CD14-positive monocyte (primary cell): ENCODE results near the gene CA4. TPM values are rescaled to one million over a fixed set of nuclear protein-coding genes. Genes with fewer than 3 reads are reported as not detected.
A peak's percentile ranks its signal among the peaks of the same experiment; 100 is the strongest.

Source experiments
- DNase-seq, 3 donors: peaks; one replicate each; pipeline ENCODE4 v3.0.0-alpha.2; 2011 to 2022
- H2AFZ ChIP-seq: 2 replicates; pipeline ENCODE4 v1.6.0; 2012; ENCODE audit warnings: mild to moderate bottlenecking, low read depth, low read length, inconsistent platforms; ENCODE audit not compliant: insufficient read depth, poor library complexity, severe bottlenecking
- H3K27ac ChIP-seq, 2 donors: 1 replicate in 1 of 2; 2 replicates in 1 of 2; pipeline ENCODE4 v1.5.1; 2012 to 2013; ENCODE audit warnings: low read length in 2 of 2, control low read depth in 1 of 2, inconsistent platforms in 1 of 2, low read depth in 1 of 2, mild to moderate bottlenecking in 1 of 2
- H3K27me3 ChIP-seq, 2 donors: one replicate each; pipeline versions ENCODE4 v1.6.0 to v1.6.1; 2011 to 2013; ENCODE audit warnings: low read length in 2 of 2; ENCODE audit not compliant: control insufficient read depth in 2 of 2, insufficient read depth in 2 of 2
- H3K36me3 ChIP-seq, 2 donors: replicated peaks in 1 of 2; 1 replicate in 1 of 2; 2 replicates in 1 of 2; pipeline versions ENCODE4 v1.5.1 to v1.6.1; 2012 to 2013; ENCODE audit warnings: low read length in 2 of 2, control low read depth in 1 of 2, inconsistent platforms in 1 of 2, mild to moderate bottlenecking in 1 of 2; ENCODE audit not compliant: insufficient read depth in 2 of 2, control insufficient read depth in 1 of 2
- H3K4me1 ChIP-seq, 2 donors: 1 replicate in 1 of 2; 2 replicates in 1 of 2; pipeline versions ENCODE4 v1.5.1 to v1.6.1; 2012 to 2013; ENCODE audit warnings: low read length in 2 of 2, control low read depth in 1 of 2, inconsistent platforms in 1 of 2, mild to moderate bottlenecking in 1 of 2, moderate library complexity in 1 of 2; ENCODE audit not compliant: insufficient read depth in 2 of 2, control insufficient read depth in 1 of 2
- H3K4me2 ChIP-seq: replicated peaks from 2 replicates; pipeline ENCODE3; 2012; ENCODE audit warnings: low read length, moderate library complexity, mild to moderate bottlenecking; ENCODE audit not compliant: poor library complexity, severe bottlenecking; ENCODE audit errors: extremely low read depth
- H3K4me3 ChIP-seq, 3 experiments: fragments of 200-600 bp in 1 of 3; sonication (generic) in 1 of 3; replicated peaks in 1 of 3; 1 replicate in 2 of 3; 2 replicates in 1 of 3; pipeline ENCODE4 v1.5.1; 2011 to 2013; ENCODE audit warnings: low read length in 3 of 3, mild to moderate bottlenecking in 3 of 3, control low read depth in 2 of 3, low read depth in 2 of 3, inconsistent platforms in 1 of 3, moderate library complexity in 1 of 3
- H3K79me2 ChIP-seq: 2 replicates; pipeline ENCODE4 v1.6.0; 2012; ENCODE audit warnings: mild to moderate bottlenecking, control low read depth, inconsistent platforms, low read length, moderate library complexity; ENCODE audit not compliant: insufficient read depth
- H3K9ac ChIP-seq: 2 replicates; pipeline ENCODE4 v1.6.0; 2017; ENCODE audit warnings: low read length, mild to moderate bottlenecking; ENCODE audit not compliant: insufficient read depth, poor library complexity, severe bottlenecking
- H3K9me3 ChIP-seq, 2 donors: replicated peaks in 1 of 2; 1 replicate in 1 of 2; 2 replicates in 1 of 2; pipeline versions ENCODE4 v1.5.1 to v1.6.1; 2012 to 2013; ENCODE audit warnings: low read length in 2 of 2, control low read depth in 1 of 2; ENCODE audit not compliant: control insufficient read depth in 1 of 2, insufficient read depth in 1 of 2
- H4K20me1 ChIP-seq: 2 replicates; pipeline ENCODE4 v1.6.0; 2012; ENCODE audit warnings: mild to moderate bottlenecking, low read length, control low read depth, moderate library complexity; ENCODE audit not compliant: insufficient read depth
- H3K27ac Mint-ChIP-seq, 7 donors: one replicate each; pipeline ENCODE4 v1.8.0; 2020; ENCODE audit warnings: mild to moderate bottlenecking in 7 of 7, mixed read lengths in 7 of 7, moderate library complexity in 6 of 7, inconsistent platforms in 2 of 7
- H3K27me3 Mint-ChIP-seq, 3 donors: one replicate each; pipeline ENCODE4 v1.8.0; 2021 to 2022; ENCODE audit warnings: low read depth in 3 of 3, mild to moderate bottlenecking in 3 of 3, mixed read lengths in 3 of 3, moderate library complexity in 3 of 3, inconsistent platforms in 1 of 3
- H3K36me3 Mint-ChIP-seq, 2 donors: one replicate each; pipeline ENCODE4 v1.8.0; 2020; ENCODE audit warnings: mixed read lengths in 2 of 2, inconsistent platforms in 1 of 2, mild to moderate bottlenecking in 1 of 2
- H3K4me1 Mint-ChIP-seq: one replicate; pipeline ENCODE4 v1.8.0; 2020; ENCODE audit warnings: mild to moderate bottlenecking, mixed read lengths
- H3K4me3 Mint-ChIP-seq, 2 donors: one replicate each; pipeline ENCODE4 v1.8.0; 2020; ENCODE audit warnings: mild to moderate bottlenecking in 2 of 2, mixed read lengths in 2 of 2, moderate library complexity in 1 of 2
- H3K9me3 Mint-ChIP-seq, 7 donors: one replicate each; pipeline ENCODE4 v1.8.0; 2020 to 2022; ENCODE audit warnings: mixed read lengths in 7 of 7, mild to moderate bottlenecking in 6 of 7, moderate library complexity in 6 of 7, inconsistent platforms in 2 of 7
- WGBS: methylation state at CpG from one replicate; pipeline ENCODE4 v1.1.5; 2013; ENCODE audit warnings: missing lambda C conversion rate; ENCODE audit not compliant: insufficient coverage; 5-methylcytosine and 5-hydroxymethylcytosine counted together
- intact Hi-C, 2 donors: fragments of 100-400 bp; cut with micrococcal nuclease; formaldehyde crosslinking; loops; one replicate each; pipeline versions ENCODE4 v1.15.0 to v1.15.1; 2023
- polyA plus RNA-seq, 3 donors: library from polyadenylated mRNA; depleted of rRNA in 1 of 3; unstranded in 2 of 3; stranded (reverse) in 1 of 3; fragments of 300-500 nt in 2 of 3; fragments of >200 nt in 1 of 3; fragmentation: Illumina TruSeq in 2 of 3; gene quantifications; 1 replicate in 2 of 3; 2 replicates in 1 of 3; pipeline ENCODE4 v1.2.3, GENCODE V29; 2012 to 2021
- TF ChIP-seq, protein P1 (sequence below): fragments of 200-600 bp; IDR thresholded peaks from one replicate; pipeline ENCODE4 v1.8.0; 2022; ENCODE audit warnings: antibody characterized with exemption, mild to moderate bottlenecking

CA4 gene
- polyA plus RNA-seq, 3 donors, result not detected

- peaks cover 39 to 57% of the 10 kb centered on the region in 2 donors for H3K4me1 ChIP-seq
- no peak for DNase-seq
- H3K4me2 ChIP-seq, result no peak overlapping the region
- TF ChIP-seq, protein P1, sequence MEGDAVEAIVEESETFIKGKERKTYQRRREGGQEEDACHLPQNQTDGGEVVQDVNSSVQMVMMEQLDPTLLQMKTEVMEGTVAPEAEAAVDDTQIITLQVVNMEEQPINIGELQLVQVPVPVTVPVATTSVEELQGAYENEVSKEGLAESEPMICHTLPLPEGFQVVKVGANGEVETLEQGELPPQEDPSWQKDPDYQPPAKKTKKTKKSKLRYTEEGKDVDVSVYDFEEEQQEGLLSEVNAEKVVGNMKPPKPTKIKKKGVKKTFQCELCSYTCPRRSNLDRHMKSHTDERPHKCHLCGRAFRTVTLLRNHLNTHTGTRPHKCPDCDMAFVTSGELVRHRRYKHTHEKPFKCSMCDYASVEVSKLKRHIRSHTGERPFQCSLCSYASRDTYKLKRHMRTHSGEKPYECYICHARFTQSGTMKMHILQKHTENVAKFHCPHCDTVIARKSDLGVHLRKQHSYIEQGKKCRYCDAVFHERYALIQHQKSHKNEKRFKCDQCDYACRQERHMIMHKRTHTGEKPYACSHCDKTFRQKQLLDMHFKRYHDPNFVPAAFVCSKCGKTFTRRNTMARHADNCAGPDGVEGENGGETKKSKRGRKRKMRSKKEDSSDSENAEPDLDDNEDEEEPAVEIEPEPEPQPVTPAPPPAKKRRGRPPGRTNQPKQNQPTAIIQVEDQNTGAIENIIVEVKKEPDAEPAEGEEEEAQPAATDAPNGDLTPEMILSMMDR, result no peak
- no peaks in the 10 kb centered on the region for H4K20me1 ChIP-seq
- H3K79me2 ChIP-seq, result no peaks in the 10 kb centered on the region
- H3K4me1 Mint-ChIP-seq, result peaks cover 60% of the 10 kb centered on the region
- H3K36me3 Mint-ChIP-seq, result peaks cover 0 to 6% of the 10 kb centered on the region in 2 donors
- peaks cover 77 to 89% (median 85%) of the 10 kb centered on the region in 3 donors for H3K27me3 Mint-ChIP-seq
- H3K36me3 ChIP-seq, result no peaks in the 10 kb centered on the region
- no peak overlapping the region for H3K4me3 ChIP-seq
- no peak overlapping the region for H2AFZ ChIP-seq
- peaks cover 2 to 33% (median 14%) of the 10 kb centered on the region in 7 donors for H3K9me3 Mint-ChIP-seq
- peaks cover 47 to 75% of the 10 kb centered on the region in 2 donors for H3K27me3 ChIP-seq
- intact Hi-C loops, result no loop called here
- WGBS, result 18% methylated on average over 48 of the region's 48 CpGs
- H3K4me3 Mint-ChIP-seq, result peak overlapping the region in 1 of 2 donors; percentile 67
- H3K27ac Mint-ChIP-seq, result no peak overlapping the region
- H3K27ac ChIP-seq, result no peak overlapping the region
- H3K9ac ChIP-seq, result no peak overlapping the region
- H3K9me3 ChIP-seq, result peaks cover 0 to 11% of the 10 kb centered on the region in 2 donors
Observed at GRCh38 chr17:60138769-60139437, 10.9 kb upstream of the CA4 start.

DNA sequence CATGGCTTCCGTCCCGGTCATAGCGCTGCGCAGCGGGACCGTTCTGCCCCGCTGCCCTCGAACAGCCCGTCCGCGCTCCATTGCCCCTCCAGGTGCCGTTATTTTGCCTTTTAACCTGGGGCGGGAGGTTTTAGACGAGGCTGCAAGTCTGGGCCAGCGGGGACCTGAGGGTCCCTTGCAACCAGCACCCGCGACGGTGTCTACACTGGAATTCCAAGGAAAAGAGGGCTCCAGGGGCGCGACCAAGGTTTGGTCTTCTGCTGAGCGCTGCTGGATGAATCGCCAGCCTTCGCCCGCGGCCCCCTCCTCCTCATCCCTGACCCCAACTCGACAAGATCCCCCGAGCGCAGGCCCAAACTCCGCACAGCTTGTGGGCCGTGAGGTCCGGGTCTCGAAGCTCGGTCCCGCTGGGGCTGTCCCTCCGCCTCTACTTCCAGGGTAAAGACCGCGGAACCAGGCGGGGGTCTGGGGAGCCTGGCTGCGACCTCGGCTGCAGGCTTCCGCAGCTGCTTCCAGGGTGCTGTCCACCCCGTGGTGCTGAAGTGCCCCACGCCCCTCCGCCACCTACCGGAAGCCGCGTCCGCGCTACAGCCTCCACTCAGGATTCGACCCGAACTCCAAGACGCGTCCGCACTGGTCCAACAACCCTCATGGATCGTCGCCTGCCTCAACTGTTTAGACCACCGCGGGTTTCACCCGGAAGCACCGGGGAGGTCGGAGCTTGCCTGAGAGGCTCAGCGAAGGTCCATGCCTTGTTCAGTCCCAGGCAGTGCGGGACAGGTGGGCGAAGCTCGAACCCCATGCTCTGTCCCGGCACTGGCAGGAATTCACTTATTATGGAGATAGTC lies 10.1 kb upstream of the CA4 start:
- peaks cover 53% of the 10 kb centered on the region for H3K4me1 Mint-ChIP-seq
- H3K27ac Mint-ChIP-seq, result peak overlapping the region in 1 of 7 donors; percentile 40
- no peaks in the 10 kb centered on the region for H3K79me2 ChIP-seq
- TF ChIP-seq, protein P1, result peak; percentile 63
- intact Hi-C loops, result loop anchor here in 1 of 2 donors (10.0 kb wide), 1 partner anchor 295 kb away; no protein-coding TSS in a partner anchor
- H3K36me3 ChIP-seq, result no peaks in the 10 kb centered on the region
- H3K9me3 ChIP-seq, result peaks cover 0 to 11% of the 10 kb centered on the region in 2 donors
- no peak overlapping the region for H3K27ac ChIP-seq
- no peak overlapping the region for H3K9ac ChIP-seq
- peaks cover 2 to 36% (median 14%) of the 10 kb centered on the region in 7 donors for H3K9me3 Mint-ChIP-seq
- no peaks in the 10 kb centered on the region for H4K20me1 ChIP-seq
- H3K4me1 ChIP-seq, result peaks cover 34 to 50% of the 10 kb centered on the region in 2 donors
- H3K27me3 ChIP-seq, result peaks cover 47 to 80% of the 10 kb centered on the region in 2 donors
- 6% methylated on average over 66 of the region's 66 CpGs for WGBS
- peaks cover 0 to 6% of the 10 kb centered on the region in 2 donors for H3K36me3 Mint-ChIP-seq
- peak; percentile 43 to 62 (median 51) for DNase-seq
- peak overlapping the region; percentile 23 for H3K4me2 ChIP-seq
- peaks cover 82 to 93% (median 85%) of the 10 kb centered on the region in 3 donors for H3K27me3 Mint-ChIP-seq
- H3K4me3 Mint-ChIP-seq, result peak overlapping the region in 1 of 2 donors; percentile 81
- no peak overlapping the region for H3K4me3 ChIP-seq
- no peak overlapping the region for H2AFZ ChIP-seq
